HL-60/S4 (cell line): ENCODE results near the gene TLE1.
"Not testable (repeated sequence)": the region's sequence is repeated elsewhere in the genome, so short reads cannot be mapped to it uniquely, and the experiment has no call there.

Experiments
- in situ Hi-C: fragments of 300-500 bp; cut with MboI; formaldehyde crosslinking; loops from 2 replicates; pipeline ENCODE4 v1.14.3; 2022; ENCODE audit warnings: low sequenced_read_pairs

The TLE1 gene

DNA sequence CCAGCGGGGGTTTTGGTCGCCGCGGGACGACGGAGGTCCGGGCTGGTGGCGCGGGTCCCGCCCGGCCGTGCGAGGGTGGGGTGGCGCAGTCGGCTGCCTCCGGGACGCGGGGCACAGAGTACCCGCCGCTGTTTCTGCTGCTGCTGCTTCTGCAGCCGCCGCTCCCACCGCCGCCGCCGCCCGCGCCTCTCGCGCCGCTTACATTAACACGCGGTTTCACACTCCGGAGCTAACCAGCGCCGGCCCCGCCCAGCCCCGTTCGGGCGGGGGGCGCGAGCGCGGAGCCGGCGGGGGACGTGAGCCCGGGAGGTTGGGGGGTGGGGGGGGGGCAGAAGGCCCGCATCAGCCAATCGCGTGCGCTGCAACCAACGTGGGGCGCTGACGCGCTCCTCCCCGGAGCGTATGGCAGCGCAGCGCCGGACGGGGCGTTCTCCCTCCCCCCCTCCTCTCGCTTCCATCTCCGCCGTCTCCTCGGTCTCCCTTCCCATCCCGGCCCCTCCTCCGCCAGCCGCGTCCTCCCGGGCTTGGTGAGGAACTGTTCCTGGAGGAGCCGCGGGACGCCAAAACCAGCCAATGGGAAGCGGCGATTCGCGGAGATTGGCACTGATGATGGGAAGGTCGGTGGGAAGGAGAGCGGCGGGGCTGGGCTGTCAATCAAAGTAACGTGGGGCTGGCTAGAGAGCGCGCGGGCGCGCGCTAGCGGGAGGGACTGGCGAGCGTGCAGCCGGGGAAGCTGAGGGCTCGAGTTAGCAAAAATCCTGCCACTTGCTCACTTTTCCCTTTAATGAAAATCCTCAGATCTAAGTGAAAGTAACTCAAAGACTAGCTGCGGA is at the start of gene TLE1:
TLE1 (minus strand) TSS at position 205 of the 833 bp plus-strand sequence. CDS start 1,307 bp downstream, outside the sequence.
- in situ Hi-C loops: no loop called here

DNA sequence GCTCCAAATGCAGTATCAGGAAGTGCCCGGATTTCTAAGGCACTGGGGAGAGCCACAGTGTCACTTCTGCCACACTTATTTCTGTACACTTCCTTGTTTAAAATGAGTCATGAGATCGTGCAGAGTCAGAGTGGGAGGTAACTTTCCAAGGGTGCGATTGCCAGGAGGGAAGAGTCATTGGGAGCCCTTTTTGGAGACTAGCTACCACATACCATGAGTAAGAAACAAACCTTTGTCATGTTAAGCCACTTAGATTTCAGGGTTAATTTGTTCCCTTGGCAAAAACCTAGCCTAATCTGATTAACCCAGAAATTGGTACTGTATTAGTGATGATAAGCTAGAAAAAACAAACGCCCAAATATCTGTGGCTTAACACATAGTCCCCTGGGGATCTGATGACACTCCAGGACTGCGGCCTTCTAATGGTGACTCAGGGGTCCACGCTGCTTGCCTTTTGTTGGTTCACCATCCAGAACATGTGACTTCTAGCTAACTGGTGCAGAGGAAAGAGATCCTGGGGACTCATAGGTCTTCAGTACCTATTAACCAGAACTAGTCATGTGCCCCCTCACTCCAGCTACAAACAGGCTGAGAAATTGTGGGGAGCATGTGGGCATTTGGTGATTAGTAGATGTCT is 48.6 kb upstream of the TLE1 start:
- in situ Hi-C loops: no loop called here

DNA sequence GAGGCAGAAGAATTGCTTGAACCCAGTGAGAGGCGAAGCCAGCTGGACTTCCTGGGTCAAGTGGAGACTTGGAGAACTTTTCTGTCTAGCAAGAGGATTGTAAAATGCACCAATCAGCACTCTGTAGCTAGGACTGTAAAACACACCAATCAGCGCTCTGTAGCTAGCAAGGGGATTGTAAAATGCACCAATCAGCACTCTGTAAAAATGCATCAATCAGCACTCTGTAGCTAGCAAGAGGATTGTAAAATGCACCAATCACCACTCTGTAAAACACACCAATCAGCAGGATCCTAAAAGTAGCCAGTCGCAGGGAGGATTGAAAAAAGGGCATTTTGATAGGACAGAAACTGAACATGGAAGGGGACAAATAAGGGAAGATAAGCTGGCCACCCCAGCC is 41.2 kb upstream of the TLE1 start:
- in situ Hi-C loops: not testable (repeated sequence)

DNA sequence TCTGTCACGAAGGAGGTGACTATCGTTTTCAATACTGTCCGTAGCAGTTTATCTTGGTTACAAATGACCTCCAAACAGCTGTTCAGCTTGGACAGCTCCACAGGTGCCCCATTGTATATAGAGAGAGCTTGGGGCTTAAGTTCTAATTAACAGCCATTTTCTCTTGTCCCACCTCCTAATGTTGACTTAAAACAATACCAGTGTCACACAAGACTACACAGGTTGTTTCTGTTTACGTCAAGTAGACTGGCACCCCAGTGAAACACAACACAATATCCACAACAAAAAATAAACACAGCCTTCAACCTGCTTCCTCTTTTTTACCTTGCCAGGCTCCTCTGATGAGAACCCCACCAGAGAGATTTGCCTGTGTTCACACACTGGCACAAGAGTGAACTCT is 39.8 kb upstream of the TLE1 start:
- in situ Hi-C loops: no loop called here

DNA sequence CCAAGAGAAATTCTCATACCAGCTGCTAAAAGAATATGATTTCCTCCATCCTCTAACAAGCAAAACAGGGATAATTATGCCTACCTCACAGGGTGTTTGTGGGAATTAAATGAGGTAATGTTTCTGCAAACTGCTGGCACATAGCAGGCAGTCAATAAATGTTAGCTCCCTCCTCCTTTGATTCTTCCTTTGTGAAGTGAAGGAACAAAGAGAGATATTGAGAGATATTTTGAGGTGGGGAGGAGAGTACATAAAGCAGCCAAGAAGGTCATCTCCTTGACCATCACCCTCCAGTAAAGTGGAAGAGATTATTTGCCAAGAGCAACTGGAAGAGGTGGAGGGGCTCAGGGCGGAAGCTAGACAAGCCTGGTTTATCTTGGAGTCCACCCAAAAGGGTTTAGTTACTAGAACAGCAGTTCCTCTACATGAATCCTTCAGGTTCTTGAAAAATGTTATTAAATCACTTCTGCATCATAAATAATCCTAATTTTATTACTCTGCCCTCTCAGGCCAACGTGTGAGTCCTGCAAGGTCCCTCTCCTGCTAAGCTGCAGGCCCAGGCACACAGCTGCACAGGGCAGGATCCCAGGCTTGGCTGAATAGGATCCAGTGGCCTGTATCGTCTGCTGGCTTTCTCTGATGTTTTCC is 35.0 kb upstream of the TLE1 start:
- in situ Hi-C loops: no loop called here

DNA sequence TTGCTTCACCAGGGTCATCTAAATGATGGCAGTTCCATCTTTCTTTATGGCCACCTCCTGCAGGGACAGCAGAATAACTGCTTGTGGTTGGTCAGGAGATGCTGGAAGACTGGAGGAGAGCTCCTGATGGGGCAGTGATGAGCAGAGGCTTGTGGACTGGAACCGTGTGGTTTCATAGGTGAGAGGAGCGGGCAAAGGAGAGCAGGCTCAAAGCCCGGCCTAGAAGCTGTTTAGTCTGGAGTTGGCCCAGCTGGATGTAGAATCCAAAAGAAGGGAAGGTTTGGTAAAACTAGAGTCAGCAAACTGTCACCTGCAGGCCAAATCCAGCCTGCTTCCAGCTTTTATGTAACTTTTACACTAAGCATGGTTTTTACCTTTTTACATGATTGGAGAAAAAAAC is 32.9 kb upstream of the TLE1 start:
- in situ Hi-C loops: no loop called here

DNA sequence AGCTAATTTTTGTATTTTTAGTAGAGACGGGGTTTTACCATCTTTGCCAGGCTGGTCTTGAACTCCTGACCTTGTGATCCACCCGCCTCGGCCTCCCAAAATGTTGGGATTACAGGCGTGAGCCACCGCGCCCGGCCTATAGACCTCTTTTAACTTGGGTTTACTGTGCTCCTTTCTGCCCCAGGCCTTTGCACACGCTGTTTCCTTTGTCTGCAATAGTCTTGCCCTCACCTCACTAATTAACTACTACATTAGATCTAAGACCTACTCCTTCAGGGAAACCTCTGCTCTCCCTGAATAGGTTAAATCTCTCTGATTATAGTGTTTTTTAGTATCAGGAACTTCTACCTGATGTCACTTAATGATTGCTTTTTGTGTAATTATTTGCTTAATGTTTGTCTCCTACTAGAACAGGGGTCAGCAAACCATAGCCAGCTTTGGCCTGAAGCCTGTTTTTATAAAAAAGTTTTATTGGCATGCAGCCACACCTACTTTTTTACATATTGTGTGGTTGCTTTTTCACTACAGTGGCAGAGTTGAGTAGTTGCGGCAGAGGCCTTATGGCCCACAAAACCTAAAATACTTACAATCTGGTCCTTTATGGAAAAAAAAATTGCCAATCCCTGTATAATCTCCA is 31.2 kb upstream of the TLE1 start:
- in situ Hi-C loops: no loop called here

DNA sequence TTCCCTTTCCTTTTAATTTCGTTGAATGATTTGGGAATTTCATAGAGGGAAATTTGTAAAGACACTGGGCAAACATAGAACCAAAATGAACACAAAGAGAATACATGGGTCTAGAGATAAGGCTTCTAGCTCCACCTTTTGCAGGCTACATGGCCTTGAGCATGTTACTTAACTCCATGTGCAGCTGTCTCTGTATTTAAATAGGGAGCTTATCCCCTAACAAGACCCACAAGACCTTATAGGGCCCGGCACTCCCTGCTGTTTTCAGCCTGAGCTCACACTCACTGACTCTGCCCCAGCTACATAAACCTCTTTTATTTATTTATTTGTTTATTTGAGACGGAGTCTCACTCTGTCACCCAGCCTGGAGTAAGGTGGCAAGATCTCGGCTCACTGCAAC is 30.6 kb upstream of the TLE1 start:
- in situ Hi-C loops: no loop called here

DNA sequence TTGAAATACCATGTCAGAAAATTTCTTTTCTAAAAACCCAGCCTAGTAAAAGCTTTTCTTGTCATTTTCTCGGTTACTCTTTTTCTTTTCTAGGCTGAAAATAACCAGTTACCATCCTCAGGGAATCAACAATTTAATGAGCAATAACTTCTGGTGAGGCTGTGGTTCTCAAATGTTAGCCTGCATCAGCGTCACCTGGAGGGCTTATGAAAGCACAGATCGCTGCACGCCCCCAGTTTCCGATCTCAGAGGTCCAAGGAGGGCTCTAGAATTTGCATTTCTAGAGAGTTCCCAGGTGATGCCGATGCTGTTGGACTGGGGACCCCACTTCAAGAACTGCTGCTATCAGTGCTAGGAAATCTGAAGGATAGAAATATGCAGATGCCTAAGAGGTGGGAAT is 28.9 kb upstream of the TLE1 start:
- in situ Hi-C loops: no loop called here

DNA sequence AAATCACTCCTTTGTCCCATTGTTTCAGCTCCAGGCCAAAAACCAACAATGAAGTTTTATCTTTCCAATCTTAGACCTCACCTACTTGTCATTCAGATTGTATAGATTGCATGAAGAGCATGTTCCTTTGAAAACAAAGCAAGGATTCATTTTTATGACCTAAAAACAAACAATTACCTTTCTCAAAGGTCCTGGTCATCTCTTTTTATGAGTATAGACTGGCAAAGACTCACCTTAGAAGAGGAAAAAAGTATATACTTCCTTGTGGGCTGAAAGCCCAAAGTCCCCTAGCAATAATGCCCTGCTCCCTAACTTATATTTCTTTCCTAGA is 28.4 kb upstream of the TLE1 start:
- in situ Hi-C loops: no loop called here

DNA sequence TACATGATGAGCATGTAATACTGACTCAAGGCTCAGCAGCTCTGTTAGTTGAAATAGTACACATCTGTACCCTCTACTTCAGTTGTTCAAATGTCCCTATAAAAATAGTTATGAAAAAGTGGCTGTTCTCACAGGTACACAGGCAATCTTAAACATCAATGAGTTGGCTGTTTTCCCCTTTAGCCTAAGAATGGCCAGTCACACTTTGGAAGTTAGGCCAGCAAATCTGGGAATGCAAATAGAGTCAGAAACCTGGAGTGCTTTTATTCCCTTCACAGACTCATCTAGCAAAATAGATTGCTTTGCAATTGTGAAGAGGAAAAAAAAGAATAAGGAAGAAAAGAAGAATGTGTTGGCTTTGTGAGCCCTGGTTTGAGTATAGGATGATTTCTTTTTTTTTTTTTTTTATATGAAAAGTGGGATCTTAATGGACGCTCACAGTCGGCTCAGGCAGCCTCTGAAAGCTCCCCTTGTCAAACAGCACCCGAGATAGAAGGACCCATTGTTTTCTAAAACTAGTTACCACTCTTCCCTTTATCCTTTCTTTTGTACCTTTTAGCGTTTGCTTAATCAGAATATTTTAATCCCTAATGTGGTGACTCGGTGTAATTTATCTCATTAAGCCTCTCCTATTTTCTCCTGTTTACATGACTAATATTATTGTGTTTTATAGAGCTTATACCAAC is 27.9 kb upstream of the TLE1 start:
- in situ Hi-C loops: no loop called here

DNA sequence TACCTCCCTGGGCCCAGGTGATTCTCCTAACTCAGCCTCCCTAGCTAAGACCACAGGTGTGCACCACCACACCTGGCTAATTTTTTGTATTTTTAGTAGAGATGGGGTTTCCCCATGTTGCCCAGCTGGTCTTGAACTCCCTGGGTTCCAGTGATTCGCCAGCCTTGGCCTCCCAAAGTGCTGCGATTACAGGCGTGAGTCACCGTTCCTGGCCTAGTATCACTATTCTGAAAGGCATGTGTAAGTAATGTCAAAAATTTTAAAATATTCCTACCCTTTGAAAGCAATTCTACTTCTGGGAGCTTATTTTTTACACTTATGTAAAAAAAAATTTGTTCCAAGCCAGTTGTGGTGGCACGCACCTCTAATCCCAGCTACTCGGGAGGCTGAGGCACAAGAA is 27.1 kb upstream of the TLE1 start:
- in situ Hi-C loops: no loop called here

DNA sequence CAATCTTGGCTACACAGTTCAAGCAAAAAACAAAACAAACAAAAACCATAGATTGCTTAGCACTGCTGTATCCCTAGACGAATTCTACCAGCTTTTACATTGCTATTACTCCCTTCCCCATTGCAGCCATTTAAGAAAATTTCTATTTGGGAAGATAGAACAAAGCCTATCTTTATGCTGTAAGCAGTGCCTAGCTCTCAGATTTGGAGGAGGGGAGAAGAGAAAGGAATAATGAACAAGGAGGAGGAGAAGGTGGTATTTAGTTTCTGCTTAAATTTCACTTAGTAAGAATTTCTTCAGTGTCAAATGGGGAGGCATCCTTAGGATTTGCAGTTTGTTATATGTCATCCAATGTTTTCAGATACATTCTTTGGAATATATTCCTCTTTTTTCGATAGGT is 16.2 kb upstream of the TLE1 start:
- in situ Hi-C loops: no loop called here

DNA sequence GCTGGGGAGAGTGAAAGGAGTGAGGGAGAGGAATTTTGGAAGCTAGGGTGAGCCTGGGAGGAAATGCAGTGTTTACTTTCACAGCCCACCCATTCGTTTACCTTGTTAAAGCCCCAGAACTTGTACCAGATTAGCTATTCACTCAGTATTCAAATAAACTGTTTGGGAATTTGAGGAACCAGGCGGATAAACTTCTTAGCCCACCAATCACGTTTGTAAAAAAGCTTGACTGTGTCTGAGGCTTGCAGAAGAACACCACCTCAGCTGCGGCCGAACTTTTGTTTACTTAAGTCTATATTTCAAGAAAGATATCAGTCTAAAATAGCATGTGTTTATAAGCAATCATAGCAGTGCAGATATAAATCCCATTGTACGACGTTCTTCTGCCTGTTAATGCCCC is 5.2 kb upstream of the TLE1 start:
- in situ Hi-C loops: no loop called here

DNA sequence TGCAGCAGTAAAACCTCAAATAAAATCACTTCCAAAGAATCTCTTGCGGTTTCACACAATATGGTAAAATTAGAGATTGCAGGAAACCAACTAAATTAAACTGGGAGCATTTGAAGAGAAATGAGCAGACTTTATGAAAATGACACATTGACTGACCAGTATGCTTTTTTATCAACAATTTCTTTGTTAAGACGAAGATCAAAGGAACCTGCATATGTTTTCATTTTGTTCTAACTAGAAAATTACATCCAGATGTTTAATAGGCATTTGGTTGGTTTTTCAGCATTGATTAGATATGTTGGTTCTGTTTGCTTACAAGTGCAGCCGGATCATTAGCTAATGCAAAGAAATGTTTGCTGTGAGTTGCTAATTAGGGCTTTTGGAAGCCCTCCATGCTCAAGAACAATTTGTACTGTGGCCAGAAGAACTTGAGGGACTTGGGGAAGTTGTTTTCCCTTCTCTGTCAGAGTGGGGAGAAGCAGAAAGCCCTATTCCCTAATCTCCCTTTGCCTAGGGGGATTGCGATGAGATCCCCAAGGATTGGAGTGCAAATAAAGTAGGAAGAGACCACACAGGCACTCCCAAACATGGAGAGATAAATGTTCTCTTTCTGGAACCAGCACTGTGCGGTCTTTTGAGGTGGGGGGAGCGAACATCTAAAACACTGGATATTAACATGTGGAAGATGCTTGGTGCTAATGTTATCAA is 4.5 kb upstream of the TLE1 start:
- in situ Hi-C loops: no loop called here

DNA sequence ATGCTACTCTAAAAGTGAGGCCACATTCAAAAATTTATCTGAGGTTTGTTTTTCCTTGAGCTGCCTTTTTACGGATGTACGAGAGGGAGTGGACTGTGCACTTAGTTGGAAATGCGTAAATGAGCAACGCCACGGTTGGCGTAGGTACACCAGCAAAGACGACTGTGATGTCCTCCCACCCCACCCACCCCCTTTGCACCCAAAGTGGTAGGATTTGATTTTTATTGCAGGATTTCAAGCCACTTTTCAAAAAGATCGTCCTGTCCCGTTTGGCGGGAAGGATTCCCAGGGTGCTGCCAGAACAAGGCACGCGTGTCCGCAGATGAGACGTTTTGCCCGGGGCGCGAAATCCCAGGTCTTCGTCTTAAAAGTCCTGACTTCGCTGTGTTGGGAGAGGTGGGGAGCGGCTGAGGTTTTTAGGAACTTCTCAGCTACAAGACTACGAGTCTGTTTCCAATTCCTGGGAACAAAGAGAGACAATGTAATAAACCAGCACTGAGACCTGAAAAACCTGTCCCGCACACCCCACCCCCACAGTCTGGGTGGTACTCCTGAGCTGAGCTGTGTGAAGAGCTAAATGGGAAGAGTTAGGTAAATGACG is 1.0 kb upstream of the TLE1 start:
- in situ Hi-C loops: no loop called here

DNA sequence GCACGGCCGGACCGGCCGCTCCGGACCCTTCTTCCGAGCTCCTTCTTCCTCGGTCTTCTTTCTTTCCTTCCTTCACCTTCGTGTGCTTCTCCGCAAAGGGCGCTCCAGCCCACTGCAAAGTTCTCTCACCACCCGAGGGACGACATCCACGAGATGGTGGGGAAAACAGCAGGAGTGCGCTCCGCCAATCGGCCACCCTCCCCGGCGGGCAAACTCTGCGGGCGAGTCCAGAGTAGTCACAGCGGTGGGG is 329 bp downstream of the TLE1 start:
- in situ Hi-C loops: not testable (repeated sequence)

DNA sequence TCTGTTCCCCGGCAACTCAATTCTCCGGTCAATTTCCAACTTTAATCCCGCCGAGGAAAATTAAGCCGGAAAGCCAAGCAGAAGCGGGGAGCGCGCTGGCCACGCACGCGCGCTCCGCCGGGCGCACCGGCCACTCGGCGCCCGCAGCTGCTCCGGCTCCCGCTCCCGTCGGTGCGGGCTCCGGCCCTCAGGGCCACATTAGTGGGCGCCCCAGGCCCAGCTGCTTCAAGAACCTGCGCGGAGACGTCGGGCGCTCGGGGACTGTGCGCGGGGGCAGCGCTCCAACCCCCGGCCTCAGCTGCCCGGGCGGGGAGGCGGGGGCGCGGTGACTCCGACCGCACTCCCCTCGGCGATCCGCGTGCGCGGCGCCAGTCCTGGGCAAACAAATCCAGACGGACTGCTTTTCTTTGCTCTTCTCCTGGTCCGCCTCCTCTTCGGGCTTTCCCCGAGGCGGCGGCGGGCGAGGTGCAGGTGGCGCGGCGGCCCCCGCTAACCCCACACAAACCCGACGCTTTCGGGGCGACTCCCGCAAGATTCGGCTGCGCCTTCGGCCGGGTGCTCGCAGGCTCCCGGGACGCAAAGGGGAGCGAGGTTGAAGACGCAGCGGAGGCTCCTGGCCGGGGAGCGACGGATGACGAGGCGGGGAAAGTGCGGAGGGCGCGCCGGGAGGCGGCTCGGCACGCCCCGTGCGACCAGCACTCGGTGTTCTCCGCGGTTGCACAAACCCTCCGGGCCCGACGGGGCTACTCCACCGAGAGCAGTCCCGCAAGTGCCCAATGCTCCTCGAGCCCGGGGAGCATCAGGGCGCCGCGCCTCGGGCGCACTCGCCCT is 870 bp downstream of the TLE1 start:
- in situ Hi-C loops: not testable (repeated sequence)

DNA sequence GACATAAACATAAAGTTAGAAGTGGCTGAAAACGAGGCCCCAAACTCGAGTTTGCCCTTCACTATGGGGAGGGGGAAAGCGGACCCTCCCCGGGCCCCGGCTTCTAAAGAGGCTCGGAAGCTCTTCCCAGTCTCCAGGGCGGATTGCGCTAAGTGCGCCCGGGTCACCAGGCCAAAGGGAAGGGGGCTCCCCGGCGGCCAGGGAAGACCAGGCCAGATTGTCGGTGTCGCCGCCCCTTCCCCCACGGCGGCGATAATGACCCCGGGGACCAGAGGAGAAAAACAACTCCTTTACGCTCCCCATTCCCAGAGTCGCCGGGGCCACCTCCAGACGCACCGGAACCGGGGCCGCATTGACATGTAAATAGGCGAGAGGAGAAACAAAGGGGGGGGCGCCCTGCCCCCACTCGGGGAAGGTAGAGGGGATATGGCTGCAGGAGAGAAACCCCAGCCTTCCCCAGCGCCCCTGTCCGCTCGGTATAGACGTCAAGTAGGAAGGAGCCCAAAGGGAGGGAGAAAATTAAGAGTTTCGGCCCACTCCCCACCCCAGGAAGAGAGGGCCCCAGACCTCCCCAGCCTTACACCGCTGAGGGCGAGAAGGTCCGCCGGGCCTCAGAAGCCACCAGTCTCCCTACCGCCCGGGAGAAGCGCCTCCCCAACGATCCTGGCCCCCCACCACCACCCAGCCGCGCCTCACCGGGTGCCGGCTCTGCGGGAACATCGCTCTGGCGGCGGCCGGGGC is 1.7 kb downstream of the TLE1 start:
- in situ Hi-C loops: no loop called here
